Astrocyte (in vitro differentiated cells and primary cell): ENCODE data around the gene FBXL4. TPM values are rescaled to one million over a fixed set of nuclear protein-coding genes. Genes with fewer than 3 reads are reported as not detected.
A peak's percentile ranks its signal among the peaks of the same experiment; 100 is the strongest.

Source experiments
- DNase-seq: peaks from one replicate; pipeline ENCODE4 v3.0.0-alpha.2; 2010; ENCODE audit warnings: low read depth
- FAIRE-seq: peaks from 2 replicates; lab custom pipeline; 2011; peaks lifted over from hg19 to GRCh38; lab: Jason Lieb, UNC
- H2AFZ ChIP-seq: 2 replicates; pipeline ENCODE4 v1.6.0; 2012; ENCODE audit warnings: low read depth, low read length, inconsistent platforms
- H3K27ac ChIP-seq: 2 replicates; pipeline ENCODE4 v1.5.1; 2011; ENCODE audit warnings: low read depth, low read length, inconsistent platforms
- H3K27me3 ChIP-seq: 2 replicates; pipeline ENCODE4 v1.6.0; 2011; ENCODE audit warnings: low read length, inconsistent platforms; ENCODE audit not compliant: insufficient read depth
- H3K36me3 ChIP-seq: 2 replicates; pipeline ENCODE4 v1.5.1; 2011; ENCODE audit warnings: low read length, inconsistent platforms; ENCODE audit not compliant: insufficient read depth
- H3K4me1 ChIP-seq: 2 replicates; pipeline ENCODE4 v1.5.1; 2011; ENCODE audit warnings: low read length, inconsistent platforms; ENCODE audit not compliant: insufficient read depth
- H3K4me2 ChIP-seq: 2 replicates; pipeline ENCODE4 v1.6.0; 2012; ENCODE audit warnings: low read length, inconsistent platforms
- H3K4me3 ChIP-seq: 2 replicates; pipeline ENCODE4 v1.5.1; 2011; ENCODE audit warnings: low read depth, mild to moderate bottlenecking, low read length, inconsistent platforms; ENCODE audit not compliant: insufficient read depth
- H3K79me2 ChIP-seq: 2 replicates; pipeline ENCODE4 v1.6.0; 2012; ENCODE audit warnings: mild to moderate bottlenecking, low read length, inconsistent platforms; ENCODE audit not compliant: insufficient read depth
- H3K9ac ChIP-seq: 2 replicates; pipeline ENCODE4 v1.6.0; 2012; ENCODE audit warnings: mild to moderate bottlenecking, low read length, inconsistent platforms
- H3K9me3 ChIP-seq: 2 replicates; pipeline ENCODE4 v1.5.1; 2012; ENCODE audit warnings: low read depth, mild to moderate bottlenecking, low read length, inconsistent platforms; ENCODE audit not compliant: insufficient read depth
- H4K20me1 ChIP-seq: 2 replicates; pipeline ENCODE4 v1.6.0; 2012; ENCODE audit warnings: low read length, inconsistent platforms; ENCODE audit not compliant: insufficient read depth
- H3K27ac Mint-ChIP-seq: one replicate; pipeline ENCODE4 v1.8.0; 2021; ENCODE audit warnings: mild to moderate bottlenecking, mixed read lengths; ENCODE audit not compliant: unreplicated experiment
- H3K27me3 Mint-ChIP-seq: one replicate; pipeline ENCODE4 v1.8.0; 2021; ENCODE audit warnings: low read depth, mixed read lengths; ENCODE audit not compliant: unreplicated experiment
- H3K36me3 Mint-ChIP-seq: one replicate; pipeline ENCODE4 v1.8.0; 2021; ENCODE audit warnings: low read depth, mixed read lengths; ENCODE audit not compliant: unreplicated experiment
- H3K4me1 Mint-ChIP-seq: one replicate; pipeline ENCODE4 v1.8.0; 2021; ENCODE audit warnings: low read depth, mixed read lengths; ENCODE audit not compliant: unreplicated experiment
- H3K4me3 Mint-ChIP-seq: one replicate; pipeline ENCODE4 v1.8.0; 2021; ENCODE audit warnings: mild to moderate bottlenecking, moderate library complexity, mixed read lengths; ENCODE audit not compliant: unreplicated experiment
- H3K9me3 Mint-ChIP-seq: one replicate; pipeline ENCODE4 v1.8.0; 2021; ENCODE audit warnings: mild to moderate bottlenecking, mixed read lengths; ENCODE audit not compliant: unreplicated experiment
- EZH2 ChIP-seq: IDR thresholded peaks from 2 replicates; pipeline ENCODE4 v1.6.1; 2012; ENCODE audit warnings: mild to moderate bottlenecking, low read length, inconsistent platforms; ENCODE audit not compliant: insufficient read depth
- total RNA-seq: library from RNA; stranded (reverse); gene quantifications from 2 replicates; pipeline ENCODE4 v1.2.1, GENCODE V29; 2021
- TF ChIP-seq, protein P1 (sequence below): IDR thresholded peaks from 2 replicates; pipeline ENCODE4 v1.5.1; 2011; ENCODE audit warnings: low read depth, mild to moderate bottlenecking, inconsistent platforms, low read length, moderate library complexity; ENCODE audit not compliant: insufficient read depth

FBXL4 gene
- total RNA-seq, 1 donor from 2014 or later = 16.1 TPM

DNA sequence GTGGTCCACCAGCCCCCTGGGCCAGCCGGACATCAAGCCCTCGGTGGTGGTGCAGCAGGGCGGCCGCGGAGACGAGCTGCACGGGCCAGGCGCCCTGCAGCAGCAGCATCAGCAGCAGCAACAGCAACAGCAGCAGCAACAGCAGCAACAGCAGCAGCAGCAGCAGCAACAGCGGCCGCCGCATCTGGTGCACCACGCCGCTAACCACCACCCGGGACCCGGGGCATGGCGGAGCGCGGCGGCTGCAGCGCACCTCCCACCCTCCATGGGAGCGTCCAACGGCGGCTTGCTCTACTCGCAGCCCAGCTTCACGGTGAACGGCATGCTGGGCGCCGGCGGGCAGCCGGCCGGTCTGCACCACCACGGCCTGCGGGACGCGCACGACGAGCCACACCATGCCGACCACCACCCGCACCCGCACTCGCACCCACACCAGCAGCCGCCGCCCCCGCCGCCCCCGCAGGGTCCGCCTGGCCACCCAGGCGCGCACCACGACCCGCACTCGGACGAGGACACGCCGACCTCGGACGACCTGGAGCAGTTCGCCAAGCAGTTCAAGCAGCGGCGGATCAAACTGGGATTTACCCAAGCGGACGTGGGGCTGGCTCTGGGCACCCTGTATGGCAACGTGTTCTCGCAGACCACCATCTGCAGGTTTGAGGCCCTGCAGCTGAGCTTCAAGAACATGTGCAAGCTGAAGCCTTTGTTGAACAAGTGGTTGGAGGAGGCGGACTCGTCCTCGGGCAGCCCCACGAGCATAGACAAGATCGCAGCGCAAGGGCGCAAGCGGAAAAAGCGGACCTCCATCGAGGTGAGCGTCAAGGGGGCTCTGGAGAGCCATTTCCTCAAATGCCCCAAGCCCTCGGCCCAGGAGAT is 112.4 kb downstream of the FBXL4 start:
- Histone ChIP-seq H3K36me3 (no peaks in the 10 kb centered on the region), H3K9me3 (no peaks in the 10 kb centered on the region), H3K27ac (no peak overlapping the region), H3K27me3 (peaks cover 60% of the 10 kb centered on the region), H2AFZ (peak overlapping the region; percentile 58), H4K20me1 (peaks cover 8% of the 10 kb centered on the region), H3K9ac (peak overlapping the region; percentile 68), H3K79me2 (peaks cover 52% of the 10 kb centered on the region), H3K4me1 (peaks cover 30% of the 10 kb centered on the region), H3K4me2 (peak overlapping the region; percentile 85), H3K4me3 (peak overlapping the region; percentile 66)
- Mint-ChIP-seq H3K4me1 (peaks cover 5% of the 10 kb centered on the region), H3K9me3 (peaks cover 3% of the 10 kb centered on the region), H3K27me3 (peaks cover 39% of the 10 kb centered on the region), H3K27ac (no peak overlapping the region), H3K36me3 (no peaks in the 10 kb centered on the region), H3K4me3 (peak overlapping the region; percentile 87)
- FAIRE-seq (no peak), DNase-seq (peak; percentile 38)
- peak; percentile 68 for TF ChIP-seq EZH2
- TF ChIP-seq, protein P1, sequence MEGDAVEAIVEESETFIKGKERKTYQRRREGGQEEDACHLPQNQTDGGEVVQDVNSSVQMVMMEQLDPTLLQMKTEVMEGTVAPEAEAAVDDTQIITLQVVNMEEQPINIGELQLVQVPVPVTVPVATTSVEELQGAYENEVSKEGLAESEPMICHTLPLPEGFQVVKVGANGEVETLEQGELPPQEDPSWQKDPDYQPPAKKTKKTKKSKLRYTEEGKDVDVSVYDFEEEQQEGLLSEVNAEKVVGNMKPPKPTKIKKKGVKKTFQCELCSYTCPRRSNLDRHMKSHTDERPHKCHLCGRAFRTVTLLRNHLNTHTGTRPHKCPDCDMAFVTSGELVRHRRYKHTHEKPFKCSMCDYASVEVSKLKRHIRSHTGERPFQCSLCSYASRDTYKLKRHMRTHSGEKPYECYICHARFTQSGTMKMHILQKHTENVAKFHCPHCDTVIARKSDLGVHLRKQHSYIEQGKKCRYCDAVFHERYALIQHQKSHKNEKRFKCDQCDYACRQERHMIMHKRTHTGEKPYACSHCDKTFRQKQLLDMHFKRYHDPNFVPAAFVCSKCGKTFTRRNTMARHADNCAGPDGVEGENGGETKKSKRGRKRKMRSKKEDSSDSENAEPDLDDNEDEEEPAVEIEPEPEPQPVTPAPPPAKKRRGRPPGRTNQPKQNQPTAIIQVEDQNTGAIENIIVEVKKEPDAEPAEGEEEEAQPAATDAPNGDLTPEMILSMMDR = no peak

DNA sequence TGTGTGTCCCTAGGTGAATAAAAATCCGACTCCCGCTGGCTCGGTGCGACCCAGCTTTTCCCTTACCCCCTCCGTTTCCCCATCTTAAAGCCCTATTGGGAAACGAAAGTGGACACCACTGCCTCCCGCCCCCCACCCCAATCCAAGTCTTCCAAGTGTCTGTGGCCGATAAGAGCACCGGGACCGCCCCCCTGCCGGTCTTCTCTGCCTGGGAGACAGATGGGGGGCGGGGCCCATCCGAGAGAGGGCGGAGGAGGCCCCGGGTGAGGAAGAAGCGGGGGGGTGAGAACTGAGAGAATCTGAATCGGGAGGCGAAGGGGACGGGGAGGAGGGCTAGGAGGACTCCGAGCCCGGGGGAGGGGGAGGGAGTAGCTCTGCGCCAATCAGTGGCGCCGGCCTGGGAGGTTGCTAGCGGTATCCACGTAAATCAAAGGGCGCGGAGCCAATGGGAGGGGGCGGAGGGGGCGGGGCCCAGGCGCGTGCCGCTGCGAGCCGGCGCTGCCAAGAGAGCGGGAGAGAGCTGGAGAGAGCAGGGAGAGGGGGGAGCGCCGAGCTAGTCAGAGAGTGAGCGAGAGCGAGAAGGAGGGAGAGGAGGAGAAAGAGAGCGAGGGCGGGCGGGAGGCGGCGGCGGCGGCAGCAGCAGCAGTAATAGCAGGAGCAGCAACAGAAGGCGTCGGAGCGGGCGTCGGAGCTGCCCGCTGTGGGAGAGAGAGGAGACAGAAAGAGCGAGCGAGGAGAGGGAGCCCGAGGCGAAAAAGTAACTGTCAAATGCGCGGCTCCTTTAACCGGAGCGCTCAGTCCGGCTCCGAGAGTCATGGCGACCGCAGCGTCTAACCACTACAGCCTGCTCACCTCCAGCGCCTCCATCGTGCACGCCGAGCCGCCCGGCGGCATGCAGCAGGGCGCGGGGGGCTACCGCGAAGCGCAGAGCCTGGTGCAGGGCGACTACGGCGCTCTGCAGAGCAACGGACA is 113.4 kb downstream of the FBXL4 start, which contains the start of gene POU3F2:
Gene POU3F2 (plus strand): TSS at position 515 of the 972 bp plus-strand sequence. CDS start 300 bp downstream, at position 815.
- Histone ChIP-seq H3K27ac (peak within 1 kb of the TSS; percentile 70), H3K9ac (peak within 1 kb of the TSS; percentile 72), H3K4me3 (peak within 1 kb of the TSS; percentile 66), H4K20me1 (peaks cover 8% of the 10 kb centered on the region), H3K9me3 (no peaks in the 10 kb centered on the region), H3K4me2 (peak within 1 kb of the TSS; percentile 85), H3K4me1 (peaks cover 30% of the 10 kb centered on the region), H3K79me2 (peaks cover 43% of the 10 kb centered on the region), H3K36me3 (no peaks in the 10 kb centered on the region), H3K27me3 (peaks cover 62% of the 10 kb centered on the region), H2AFZ (peak within 1 kb of the TSS; percentile 88)
- no peaks in the 10 kb centered on the region for H3K36me3 Mint-ChIP-seq
- H3K9me3 Mint-ChIP-seq = peaks cover 3% of the 10 kb centered on the region
- peak within 1 kb of the TSS; percentile 87 for H3K4me3 Mint-ChIP-seq
- H3K27me3 Mint-ChIP-seq = peaks cover 41% of the 10 kb centered on the region
- peaks cover 5% of the 10 kb centered on the region for H3K4me1 Mint-ChIP-seq
- no peak for FAIRE-seq
- peak; percentile 98 for DNase-seq
- TF ChIP-seq, protein P1 = no peak
- no peak for TF ChIP-seq EZH2
- peak within 1 kb of the TSS; percentile 84 for H3K27ac Mint-ChIP-seq
